Adrenal gland (tissue), 5 donors: ENCODE data around the gene FLG2.

Source experiments
- CTCF ChIP-seq, 6 experiments: fragments of 450-650 bp in 4 of 6; fragments of 200-600 bp in 2 of 6; sonication (generic) in 1 of 6; IDR thresholded peaks; 1 replicate in 5 of 6; 2 replicates in 1 of 6; pipeline versions ENCODE4 v1.5.1 to v1.8.0; 2016 to 2021; ENCODE audit warnings: antibody characterized with exemption in 6 of 6, mild to moderate bottlenecking in 2 of 6, moderate library complexity in 1 of 6
- POLR2A ChIP-seq, 2 donors: fragments of 450-650 bp; IDR thresholded peaks; one replicate each; pipeline ENCODE4 v1.6.1; 2017; ENCODE audit warnings: antibody characterized with exemption in 2 of 2, mild to moderate bottlenecking in 2 of 2, moderate library complexity in 1 of 2
- donor health status: DM: no; HTN: no; CAD: no.

DNA sequence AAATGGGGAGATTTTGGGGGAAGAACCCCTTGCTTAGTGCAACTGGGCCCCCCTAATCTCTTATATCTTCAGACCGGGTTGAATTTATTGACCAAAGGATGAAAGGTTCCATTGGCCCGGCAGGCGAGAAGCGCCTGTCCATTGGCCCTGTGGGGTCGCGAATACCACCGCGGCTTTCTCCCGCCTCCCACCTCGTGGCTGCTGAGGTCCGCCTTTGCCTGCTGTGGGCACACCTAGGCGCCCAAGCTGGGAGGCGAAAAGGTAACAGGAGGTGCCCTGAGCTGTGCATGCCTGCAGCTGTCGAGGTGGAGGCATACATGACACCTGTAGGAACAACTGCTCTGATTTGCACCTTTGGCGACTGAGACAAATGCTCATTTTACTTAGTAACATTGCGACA lies 21.1 kb upstream of the FLG2 start:
- TF ChIP-seq CTCF (IDR thresholded peaks at IDR 0.05): no peak
- TF ChIP-seq POLR2A (IDR thresholded peaks at IDR 0.05): no peak
